Common myeloid progenitor, CD34-positive (primary cell): ENCODE results near the gene EGFR.

Source experiments
- CTCF ChIA-PET: fragments of 350-600 bp; sonication (Branson Sonifier 250); formaldehyde crosslinking; loops from one replicate; lab custom pipeline; 2021; ENCODE audit warnings: antibody characterized with exemption; lab: Charles Lee
- POLR2A ChIA-PET: fragments of 350-600 bp; sonication (Branson Sonifier 250); formaldehyde crosslinking; loops from one replicate; lab custom pipeline; 2021; ENCODE audit warnings: antibody characterized with exemption; lab: Charles Lee
- DNase-seq, 3 donors: peaks; one replicate each; pipeline versions ENCODE4 v3.0.0 to v3.0.0-alpha.2; 2013
- H3K27ac ChIP-seq, 2 experiments: 1 replicate in 1 of 2; 2 replicates in 1 of 2; pipeline ENCODE4 v1.7.0; 2013; ENCODE audit warnings: inconsistent platforms in 2 of 2, low read length in 2 of 2, mild to moderate bottlenecking in 2 of 2, low read depth in 1 of 2, moderate library complexity in 1 of 2; ENCODE audit not compliant: severe bottlenecking in 2 of 2, insufficient read depth in 1 of 2, poor library complexity in 1 of 2
- H3K27me3 ChIP-seq, 5 experiments: replicated peaks in 2 of 5; 1 replicate in 3 of 5; 2 replicates in 2 of 5; pipeline versions ENCODE4 v1.6.1 to v1.7.0; 2013; ENCODE audit warnings: low read length in 4 of 5, mild to moderate bottlenecking in 2 of 5, moderate library complexity in 2 of 5, inconsistent platforms in 1 of 5; ENCODE audit not compliant: insufficient read depth in 5 of 5, control insufficient read depth in 4 of 5
- H3K36me3 ChIP-seq, 4 experiments: 1 replicate in 2 of 4; 2 replicates in 2 of 4; pipeline versions ENCODE4 v1.6.1 to v1.7.0; 2013; ENCODE audit warnings: low read length in 3 of 4, control low read depth in 1 of 4, mild to moderate bottlenecking in 1 of 4; ENCODE audit not compliant: control insufficient read depth in 4 of 4, insufficient read depth in 4 of 4
- H3K4me1 ChIP-seq, 4 experiments: 1 replicate in 3 of 4; 2 replicates in 1 of 4; pipeline versions ENCODE4 v1.6.1 to v1.7.1; 2013; ENCODE audit warnings: low read length in 3 of 4, mild to moderate bottlenecking in 3 of 4, control low read depth in 1 of 4, inconsistent platforms in 1 of 4, moderate library complexity in 1 of 4; ENCODE audit not compliant: control insufficient read depth in 4 of 4, insufficient read depth in 4 of 4; ENCODE audit errors: control extremely low read depth in 1 of 4
- H3K4me3 ChIP-seq, 7 experiments: 1 replicate in 4 of 7; 2 replicates in 3 of 7; pipeline versions ENCODE4 v1.5.1 to v1.7.0; 2013; ENCODE audit warnings: mild to moderate bottlenecking in 7 of 7, low read length in 6 of 7, moderate library complexity in 6 of 7, inconsistent platforms in 2 of 7, low read depth in 2 of 7, control low read depth in 1 of 7; ENCODE audit not compliant: insufficient read depth in 4 of 7, control insufficient read depth in 1 of 7; ENCODE audit errors: extremely low read depth in 1 of 7
- H3K9me3 ChIP-seq, 5 experiments: 1 replicate in 4 of 5; 2 replicates in 1 of 5; pipeline versions ENCODE4 v1.6.1 to v1.7.1; 2013; ENCODE audit warnings: low read length in 4 of 5, mild to moderate bottlenecking in 2 of 5, inconsistent platforms in 1 of 5, low read depth in 1 of 5, moderate library complexity in 1 of 5; ENCODE audit not compliant: control insufficient read depth in 4 of 5, insufficient read depth in 2 of 5; ENCODE audit errors: control extremely low read depth in 1 of 5
- WGBS: methylation state at CpG from one replicate; pipeline ENCODE4 v1.1.5; 2013; ENCODE audit not compliant: insufficient coverage; 5-methylcytosine and 5-hydroxymethylcytosine counted together

Gene EGFR

DNA sequence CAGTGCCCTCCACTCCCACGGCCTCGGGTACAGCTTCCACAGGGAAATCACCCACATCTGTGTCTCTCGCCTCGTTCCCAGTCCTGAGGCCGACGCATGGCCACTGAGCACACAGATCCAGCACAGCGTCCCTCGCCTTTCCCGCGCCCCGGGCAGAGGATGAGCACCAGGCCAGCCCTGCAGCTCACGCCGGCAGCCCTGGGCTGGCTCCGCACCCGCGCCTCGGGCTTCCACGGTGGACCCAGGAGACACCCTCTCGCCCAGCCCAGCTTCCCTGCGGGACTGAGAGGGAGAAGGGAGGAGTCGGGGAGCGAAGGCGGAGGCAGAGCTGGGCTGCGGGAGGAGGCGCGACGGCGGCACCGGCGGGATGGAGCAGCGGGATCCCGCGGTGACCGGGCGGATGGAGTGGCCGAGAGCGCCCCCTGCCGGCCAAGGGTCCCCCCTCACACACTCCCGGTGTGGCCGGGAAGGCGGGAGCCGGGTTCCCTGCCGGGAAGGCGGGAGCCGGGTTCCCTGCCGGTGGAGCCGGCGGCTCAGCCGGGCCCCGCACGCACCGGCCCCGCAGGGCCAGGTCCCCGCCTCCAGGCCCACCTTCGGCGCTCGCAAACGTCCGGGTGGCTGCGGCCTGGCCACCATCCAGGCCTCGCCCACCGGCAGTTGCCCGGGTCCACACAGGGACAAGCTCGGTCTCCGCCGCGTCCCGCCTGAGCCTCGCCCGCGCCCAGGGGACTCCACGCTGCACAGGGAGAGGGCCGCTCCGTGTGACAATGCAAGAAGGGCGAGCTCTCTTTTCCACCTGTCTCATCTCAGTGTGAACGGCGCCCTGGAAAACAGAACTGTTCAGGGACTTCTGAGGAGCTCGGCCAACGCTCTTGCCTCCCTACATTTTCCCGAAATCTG, 236.0 kb downstream of the EGFR start:
- ChIA-PET POLR2A (no interaction called here), CTCF (interaction anchor here (1.0 to 3.0 kb wide), 13 partner anchors 10 to 489 kb away, joined by 3 to 14 read pairs (median 4); no protein-coding TSS in a partner anchor)
- WGBS, result under 1% methylated on average over 69 of the region's 80 CpGs
- H3K4me3 ChIP-seq, result peak overlapping the region in 6 of 7 experiments; percentile 30 to 84 (median 58)
- peaks cover 5 to 53% (median 18%) of the 10 kb centered on the region in 5 experiments for H3K27me3 ChIP-seq
- DNase-seq, result peak; percentile 20 to 54 (median 40)
- peaks cover 0 to 17% (median 14%) of the 10 kb centered on the region in 4 experiments for H3K4me1 ChIP-seq
- H3K36me3 ChIP-seq, result no peaks in the 10 kb centered on the region
- no peaks in the 10 kb centered on the region for H3K9me3 ChIP-seq
- H3K27ac ChIP-seq, result no peak overlapping the region

GRCh38 chr7:55255496-55256445, 237.0 kb downstream of the EGFR start:
- H3K4me3 ChIP-seq, result peak overlapping the region in 6 of 7 experiments; percentile 30 to 84 (median 58)
- ChIA-PET POLR2A (no interaction called here), CTCF (interaction anchor here (1.0 to 3.0 kb wide), 13 partner anchors 10 to 490 kb away, joined by 3 to 14 read pairs (median 4); no protein-coding TSS in a partner anchor)
- H3K36me3 ChIP-seq, result no peaks in the 10 kb centered on the region
- peaks cover 5 to 53% (median 18%) of the 10 kb centered on the region in 5 experiments for H3K27me3 ChIP-seq
- 31% methylated on average over 36 of the region's 43 CpGs for WGBS
- no peaks in the 10 kb centered on the region for H3K9me3 ChIP-seq
- peak; percentile 48 to 78 (median 77) for DNase-seq
- peaks cover 0 to 17% (median 14%) of the 10 kb centered on the region in 4 experiments for H3K4me1 ChIP-seq
- H3K27ac ChIP-seq, result no peak overlapping the region

DNA sequence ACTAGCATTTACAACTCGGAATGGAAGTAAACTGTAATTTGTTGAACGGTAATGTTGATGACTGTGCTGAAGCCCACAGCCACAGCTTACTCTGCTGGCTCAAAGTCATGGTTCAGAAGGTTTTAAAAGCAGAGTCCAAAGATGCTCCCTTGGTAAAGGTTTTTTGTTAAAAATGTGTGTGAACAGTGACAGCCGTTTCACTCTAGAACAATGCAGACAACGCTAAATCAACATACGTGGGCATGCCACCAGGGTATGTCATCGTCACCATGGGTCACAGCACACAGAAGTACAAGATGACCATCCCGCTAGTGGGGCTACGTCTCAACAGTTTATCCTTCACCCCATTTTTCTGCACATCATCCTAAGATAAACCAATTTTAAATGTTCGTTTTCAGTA, 239.8 kb downstream of the EGFR start:
- Histone ChIP-seq H3K4me3 (no peak overlapping the region), H3K36me3 (no peaks in the 10 kb centered on the region), H3K4me1 (peaks cover 0 to 17% (median 14%) of the 10 kb centered on the region in 4 experiments), H3K27ac (no peak overlapping the region), H3K27me3 (peaks cover 5 to 35% (median 9%) of the 10 kb centered on the region in 5 experiments), H3K9me3 (no peaks in the 10 kb centered on the region)
- DNase-seq, result no peak
- WGBS, result 92% methylated on average over 6 of the region's 9 CpGs
- POLR2A ChIA-PET, result no interaction called here
- CTCF ChIA-PET, result interaction anchor here (1.6 kb wide), 1 partner anchor 22 kb away, joined by 3 read pairs; no protein-coding TSS in a partner anchor

DNA sequence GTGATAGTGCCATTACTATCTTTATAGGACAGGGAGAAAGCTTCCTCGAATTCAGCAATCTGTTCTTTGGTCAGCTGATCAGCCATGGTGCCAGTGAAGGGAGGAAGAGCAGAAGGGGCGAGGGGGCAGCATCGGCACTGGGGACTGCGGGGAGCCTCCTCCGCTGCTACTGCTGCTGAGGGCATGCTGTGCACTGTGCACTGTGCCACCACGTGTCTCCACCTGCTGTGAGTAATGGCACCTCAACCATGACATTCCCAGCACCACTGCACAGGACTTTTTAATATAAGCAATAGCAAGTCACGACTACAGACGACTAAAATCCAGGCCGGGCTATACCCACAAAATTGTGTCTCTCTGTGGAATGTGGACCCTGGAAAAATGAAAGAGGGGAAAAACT, 241.4 kb downstream of the EGFR start:
- ChIA-PET POLR2A (no interaction called here), CTCF (no interaction called here)
- no peak overlapping the region for H3K27ac ChIP-seq
- no peak overlapping the region for H3K4me3 ChIP-seq
- no peaks in the 10 kb centered on the region for H3K36me3 ChIP-seq
- no peaks in the 10 kb centered on the region for H3K9me3 ChIP-seq
- DNase-seq, result no peak
- H3K4me1 ChIP-seq, result peaks cover 0 to 7% (median 5%) of the 10 kb centered on the region in 4 experiments
- peaks cover 2 to 26% (median 5%) of the 10 kb centered on the region in 5 experiments for H3K27me3 ChIP-seq
- 81% methylated on average over 3 of the region's 9 CpGs for WGBS

- H3K36me3 ChIP-seq, result no peaks in the 10 kb centered on the region
- no peak for DNase-seq
- no peak overlapping the region for H3K4me3 ChIP-seq
- WGBS, result 50% methylated on average over 2 of the region's 3 CpGs
- CTCF ChIA-PET, result no interaction called here
- H3K9me3 ChIP-seq, result no peaks in the 10 kb centered on the region
- H3K27ac ChIP-seq, result no peak overlapping the region
- H3K4me1 ChIP-seq, result peaks cover 0 to 2% (median 0%) of the 10 kb centered on the region in 4 experiments
- peaks cover 2 to 25% (median 5%) of the 10 kb centered on the region in 5 experiments for H3K27me3 ChIP-seq
- POLR2A ChIA-PET, result no interaction called here
These were observed 242.0 kb downstream of the EGFR start for GRCh38 chr7:55260676-55261385.
